KMS-11 (cell line): ENCODE measurements around the gene HERPUD1.

ENCODE experiments used
- H2AFZ ChIP-seq: fragments of 200-600 bp; sonication (generic); 2 replicates; pipeline ENCODE4 v1.6.1; 2016; ENCODE audit warnings: antibody characterized with exemption, mixed run types, low read depth
- H3K27ac ChIP-seq: fragments of 200-600 bp; sonication (generic); 2 replicates; pipeline ENCODE4 v1.6.1; 2016; ENCODE audit warnings: mild to moderate bottlenecking, mixed run types
- H3K27me3 ChIP-seq: fragments of 200-600 bp; sonication (generic); 2 replicates; pipeline ENCODE4 v1.6.1; 2017; ENCODE audit warnings: mild to moderate bottlenecking, low read depth, mixed run types, moderate library complexity; ENCODE audit not compliant: insufficient read depth
- H3K36me3 ChIP-seq: fragments of 200-600 bp; sonication (generic); 2 replicates; pipeline ENCODE4 v1.6.1; 2017; ENCODE audit warnings: mild to moderate bottlenecking, mixed run types; ENCODE audit not compliant: insufficient read depth
- H3K4me1 ChIP-seq: fragments of 200-600 bp; sonication (generic); 2 replicates; pipeline ENCODE4 v1.6.1; 2016; ENCODE audit warnings: mild to moderate bottlenecking, low read depth, mixed run types; ENCODE audit not compliant: poor library complexity, severe bottlenecking
- H3K4me2 ChIP-seq: fragments of 200-600 bp; sonication (generic); 2 replicates; pipeline ENCODE4 v1.7.0; 2016; ENCODE audit warnings: mild to moderate bottlenecking, mixed run types
- H3K4me3 ChIP-seq: fragments of 200-600 bp; sonication (generic); IDR thresholded peaks from 2 replicates; pipeline ENCODE4 v1.6.1; 2017; ENCODE audit warnings: low read depth, low read length, mixed read lengths; ENCODE audit not compliant: insufficient read depth
- H3K79me2 ChIP-seq: fragments of 200-600 bp; sonication (generic); 2 replicates; pipeline ENCODE4 v1.6.1; 2016; ENCODE audit warnings: low read depth, mixed run types; ENCODE audit not compliant: insufficient read depth
- H3K9ac ChIP-seq: fragments of 200-600 bp; sonication (generic); 2 replicates; pipeline ENCODE4 v1.6.1; 2016; ENCODE audit warnings: mild to moderate bottlenecking, mixed run types
- H4K20me1 ChIP-seq: fragments of 200-600 bp; sonication (generic); 2 replicates; pipeline ENCODE4 v1.6.1; 2016; ENCODE audit warnings: mild to moderate bottlenecking, mixed run types; ENCODE audit not compliant: insufficient read depth
- TF ChIP-seq, protein P1 (sequence below): fragments of 200-600 bp; sonication (generic); conservative IDR thresholded peaks from 2 replicates; pipeline ENCODE4 v1.6.1; 2017; ENCODE audit warnings: low read depth, mild to moderate bottlenecking, antibody characterized with exemption, low read length, moderate library complexity, mixed read lengths

Gene HERPUD1

DNA sequence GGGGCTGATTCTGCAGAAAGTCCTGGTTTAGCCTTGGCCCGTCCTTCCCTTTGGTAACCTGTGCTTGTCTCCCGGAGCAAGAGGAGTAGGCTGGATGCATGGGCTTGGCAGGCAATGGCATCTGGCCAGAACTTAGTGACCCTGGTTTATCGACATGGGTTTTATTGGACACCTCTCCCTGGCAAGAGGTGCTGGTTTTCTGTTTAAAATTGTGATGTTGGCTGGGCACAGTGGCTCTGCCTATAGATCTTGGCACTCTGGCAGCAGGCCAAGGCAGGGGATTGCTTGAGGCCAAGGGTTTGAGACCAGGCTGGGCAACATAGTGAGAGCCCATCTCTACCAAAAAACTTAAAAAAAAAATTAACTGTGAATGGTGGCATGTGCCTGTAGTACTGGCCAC, 35.7 kb upstream of the HERPUD1 start:
- Histone ChIP-seq H3K4me3 (no peak overlapping the region), H3K4me2 (no peak overlapping the region), H3K27me3 (no peaks in the 10 kb centered on the region), H3K9ac (no peak overlapping the region), H3K36me3 (no peaks in the 10 kb centered on the region), H3K79me2 (no peaks in the 10 kb centered on the region), H3K27ac (no peak overlapping the region), H3K4me1 (peaks cover 16% of the 10 kb centered on the region), H2AFZ (no peak overlapping the region), H4K20me1 (no peaks in the 10 kb centered on the region)
- TF ChIP-seq, protein P1, sequence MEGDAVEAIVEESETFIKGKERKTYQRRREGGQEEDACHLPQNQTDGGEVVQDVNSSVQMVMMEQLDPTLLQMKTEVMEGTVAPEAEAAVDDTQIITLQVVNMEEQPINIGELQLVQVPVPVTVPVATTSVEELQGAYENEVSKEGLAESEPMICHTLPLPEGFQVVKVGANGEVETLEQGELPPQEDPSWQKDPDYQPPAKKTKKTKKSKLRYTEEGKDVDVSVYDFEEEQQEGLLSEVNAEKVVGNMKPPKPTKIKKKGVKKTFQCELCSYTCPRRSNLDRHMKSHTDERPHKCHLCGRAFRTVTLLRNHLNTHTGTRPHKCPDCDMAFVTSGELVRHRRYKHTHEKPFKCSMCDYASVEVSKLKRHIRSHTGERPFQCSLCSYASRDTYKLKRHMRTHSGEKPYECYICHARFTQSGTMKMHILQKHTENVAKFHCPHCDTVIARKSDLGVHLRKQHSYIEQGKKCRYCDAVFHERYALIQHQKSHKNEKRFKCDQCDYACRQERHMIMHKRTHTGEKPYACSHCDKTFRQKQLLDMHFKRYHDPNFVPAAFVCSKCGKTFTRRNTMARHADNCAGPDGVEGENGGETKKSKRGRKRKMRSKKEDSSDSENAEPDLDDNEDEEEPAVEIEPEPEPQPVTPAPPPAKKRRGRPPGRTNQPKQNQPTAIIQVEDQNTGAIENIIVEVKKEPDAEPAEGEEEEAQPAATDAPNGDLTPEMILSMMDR = no peak

DNA sequence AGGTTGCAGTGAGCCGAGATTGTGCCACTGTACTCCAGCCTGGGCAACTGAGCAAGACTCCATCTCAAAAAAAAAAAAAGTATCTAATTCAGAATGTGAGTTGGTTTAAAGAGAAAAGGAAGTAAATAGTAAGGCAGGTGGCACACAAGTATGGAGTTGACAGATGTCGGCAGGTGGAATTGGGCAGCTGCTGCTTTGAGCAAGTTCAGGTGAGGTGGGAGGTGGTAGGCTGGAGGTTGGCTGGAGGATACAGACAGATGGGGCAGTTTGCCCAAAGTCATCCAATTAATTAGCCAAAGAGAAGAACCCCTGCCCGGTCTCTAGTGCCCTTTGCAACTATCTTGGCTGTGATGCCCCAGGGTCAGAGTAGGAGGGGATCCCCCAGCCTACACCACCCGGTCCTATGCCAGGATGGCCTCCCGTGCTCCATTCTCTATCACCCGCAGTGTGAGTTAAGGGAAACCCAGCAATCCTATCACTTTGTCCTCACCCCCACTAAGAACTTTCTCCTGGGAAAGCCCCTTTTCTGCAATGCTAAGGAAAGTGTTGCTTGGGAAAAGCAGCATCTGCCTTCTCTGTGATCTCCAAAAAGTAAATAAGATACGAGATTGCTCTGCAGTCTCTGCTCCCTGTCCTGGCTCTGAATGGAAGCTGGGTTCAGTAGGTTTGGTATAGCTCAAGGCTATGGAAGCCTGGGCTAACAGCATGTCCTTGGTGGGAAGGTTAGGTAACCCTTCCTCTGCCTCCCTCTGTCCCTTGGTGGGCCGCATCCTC, 34.7 kb upstream of the HERPUD1 start:
- Histone ChIP-seq H3K27ac (no peak overlapping the region), H3K4me2 (no peak overlapping the region), H2AFZ (no peak overlapping the region), H3K36me3 (no peaks in the 10 kb centered on the region), H4K20me1 (no peaks in the 10 kb centered on the region), H3K27me3 (no peaks in the 10 kb centered on the region), H3K4me3 (no peak overlapping the region), H3K9ac (no peak overlapping the region), H3K79me2 (no peaks in the 10 kb centered on the region), H3K4me1 (peaks cover 16% of the 10 kb centered on the region)
- TF ChIP-seq, protein P1 = no peak

DNA sequence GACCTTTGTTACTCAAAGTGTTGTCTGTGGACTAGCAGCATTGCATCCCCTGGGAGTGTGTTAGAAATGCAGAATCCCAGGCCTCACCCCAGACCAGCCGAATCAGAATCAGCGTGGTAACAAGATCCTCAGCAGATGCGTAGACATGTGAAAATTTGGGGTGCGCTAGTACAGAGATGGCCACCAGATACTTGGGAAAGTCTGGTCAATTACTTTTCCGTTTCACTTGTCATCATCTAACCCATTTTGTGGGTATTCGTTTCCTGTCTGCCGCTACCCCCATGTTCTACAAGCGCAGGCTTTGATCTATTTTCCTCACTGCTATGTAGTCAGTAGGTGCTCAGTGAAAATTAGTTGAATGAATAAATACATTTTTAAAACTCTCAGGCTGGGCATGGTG, 33.1 kb upstream of the HERPUD1 start:
- no peaks in the 10 kb centered on the region for H3K79me2 ChIP-seq
- H4K20me1 ChIP-seq = no peaks in the 10 kb centered on the region
- no peaks in the 10 kb centered on the region for H3K36me3 ChIP-seq
- no peak overlapping the region for H3K4me2 ChIP-seq
- H3K4me3 ChIP-seq = no peak overlapping the region
- H3K4me1 ChIP-seq = peaks cover 16% of the 10 kb centered on the region
- H3K9ac ChIP-seq = no peak overlapping the region
- no peaks in the 10 kb centered on the region for H3K27me3 ChIP-seq
- H2AFZ ChIP-seq = no peak overlapping the region
- TF ChIP-seq, protein P1 = no peak
- H3K27ac ChIP-seq = no peak overlapping the region

DNA sequence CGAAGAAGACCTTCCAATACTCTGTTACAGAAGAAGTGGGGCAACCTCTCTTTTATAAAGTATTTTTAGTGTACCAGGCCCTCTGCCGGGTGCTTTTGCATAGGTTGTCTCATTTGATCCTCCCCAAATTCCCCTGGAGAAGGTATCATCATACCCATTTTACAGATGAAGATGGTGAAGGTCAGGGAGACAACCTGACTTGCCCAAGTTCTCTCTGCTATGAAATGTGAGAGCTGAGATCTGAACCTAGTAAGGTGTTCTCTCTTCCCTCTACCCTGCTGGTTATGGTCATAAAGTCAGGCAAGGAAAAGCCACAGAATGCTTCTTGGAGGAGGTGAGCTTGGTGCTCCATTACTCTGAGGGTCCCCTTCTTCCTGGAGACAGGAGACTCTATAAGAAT, 28.1 kb upstream of the HERPUD1 start:
- H3K4me3 ChIP-seq = no peak overlapping the region
- no peaks in the 10 kb centered on the region for H3K36me3 ChIP-seq
- no peak overlapping the region for H3K4me2 ChIP-seq
- H3K27me3 ChIP-seq = no peaks in the 10 kb centered on the region
- no peak overlapping the region for H3K9ac ChIP-seq
- H4K20me1 ChIP-seq = no peaks in the 10 kb centered on the region
- H3K27ac ChIP-seq = no peak overlapping the region
- TF ChIP-seq, protein P1 = no peak
- H2AFZ ChIP-seq = no peak overlapping the region
- H3K79me2 ChIP-seq = no peaks in the 10 kb centered on the region
- no peaks in the 10 kb centered on the region for H3K4me1 ChIP-seq
